HG03354 (cell line): Measurements from ENCODE around the gene ZGPAT.
"Not testable (repeated sequence)": the region's sequence is repeated elsewhere in the genome, so short reads cannot be mapped to it uniquely, and the experiment has no call there.

Source experiments
- ATAC-seq: cut with Tn5 transposase; IDR thresholded peaks from one replicate; pipeline ENCODE4 v1.9.1; 2021; ENCODE audit warnings: mild to moderate bottlenecking; ENCODE audit not compliant: unreplicated experiment, poor library complexity, severe bottlenecking

The ZGPAT gene

GRCh38 chr20:63773571-63774241, 65.9 kb downstream of the ZGPAT start:
- no peak for ATAC-seq

GRCh38 chr20:63774306-63774705, 66.5 kb downstream of the ZGPAT start:
- ATAC-seq, result no peak

GRCh38 chr20:63775096-63775978, 67.5 kb downstream of the ZGPAT start:
- no peak for ATAC-seq

GRCh38 chr20:63776875-63777274, 69.0 kb downstream of the ZGPAT start:
- ATAC-seq, result not testable (repeated sequence)

GRCh38 chr20:63777614-63778013, 69.8 kb downstream of the ZGPAT start:
- no peak for ATAC-seq

- ATAC-seq, result no peak
These were observed 70.4 kb downstream of the ZGPAT start for GRCh38 chr20:63778034-63778752.

GRCh38 chr20:63778857-63779256, 71.0 kb downstream of the ZGPAT start:
- no peak for ATAC-seq

GRCh38 chr20:63781181-63781580, 73.3 kb downstream of the ZGPAT start:
- ATAC-seq, result no peak

GRCh38 chr20:63782051-63782471, 74.2 kb downstream of the ZGPAT start:
- ATAC-seq, result no peak

GRCh38 chr20:63782521-63782971, 74.7 kb downstream of the ZGPAT start:
- ATAC-seq, result no peak

- no peak for ATAC-seq
These were observed 76.1 kb downstream of the ZGPAT start for GRCh38 chr20:63783970-63784369.

- no peak for ATAC-seq
These were observed 77.9 kb downstream of the ZGPAT start for GRCh38 chr20:63785691-63786131.
